ENCODE data around the gene INPP5E.

INPP5E gene

DNA sequence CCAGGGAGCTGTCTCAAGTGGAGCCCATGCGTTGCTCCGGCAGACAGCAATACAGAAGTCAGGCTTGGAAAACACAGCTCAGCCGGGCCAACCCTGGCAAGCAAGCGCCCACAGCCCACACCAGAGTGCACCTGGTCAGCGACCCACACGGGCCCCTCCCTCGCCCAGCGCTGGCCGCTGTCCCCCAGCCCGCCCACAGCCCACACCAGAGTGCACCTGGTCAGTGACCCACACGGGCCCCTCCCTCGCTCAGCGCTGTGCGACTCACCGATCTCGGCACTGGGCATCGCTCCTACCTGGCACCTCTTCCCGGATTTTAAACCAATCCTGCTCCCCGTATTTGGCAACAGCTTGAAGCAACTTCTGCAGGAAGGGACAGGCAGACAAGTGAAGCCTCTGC is 52.4 kb downstream of the INPP5E start:
- no peak for DNase-seq (ENCODE audit: low read depth in 2 of 2)

DNA sequence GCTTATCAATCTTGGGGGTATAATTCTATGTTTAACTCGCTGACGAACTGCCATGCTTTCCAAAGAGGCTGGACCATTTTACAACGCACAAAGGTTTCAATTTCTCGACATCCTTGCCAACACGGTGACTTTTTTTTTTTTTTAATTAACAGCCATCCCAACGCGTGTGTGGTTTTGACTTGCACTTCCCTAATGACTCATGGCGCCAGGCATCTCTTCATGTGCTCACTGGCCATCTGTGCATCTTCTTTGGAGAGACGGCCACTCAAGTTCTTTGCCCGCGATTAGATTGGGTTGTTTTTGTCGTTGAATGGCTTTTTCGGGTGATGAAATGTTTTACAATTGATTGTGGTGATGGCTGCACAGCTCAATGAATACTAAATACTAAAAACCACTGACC is 53.6 kb downstream of the INPP5E start:
- no peak for DNase-seq (ENCODE audit: low read depth in 2 of 2)

DNA sequence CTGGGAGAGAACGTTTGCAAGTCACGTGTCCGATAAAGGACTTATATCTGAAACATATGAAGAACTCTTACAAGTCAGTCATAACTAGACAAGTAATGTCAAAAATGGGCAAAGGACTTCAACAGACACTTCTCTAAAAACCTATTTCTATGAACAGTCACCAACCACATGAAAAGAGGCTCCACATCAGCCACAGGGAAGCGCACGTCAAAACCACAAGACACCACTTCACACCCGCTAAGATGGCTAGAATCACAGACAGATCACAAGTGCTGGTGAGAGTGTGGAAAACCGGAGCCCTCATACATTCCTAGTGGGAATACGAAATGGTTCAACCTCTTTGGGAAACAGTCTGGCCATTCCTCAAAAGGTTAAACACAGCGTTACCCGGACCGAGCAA is 54.6 kb downstream of the INPP5E start:
- DNase-seq (ENCODE audit: low read depth in 2 of 2) = no peak

DNA sequence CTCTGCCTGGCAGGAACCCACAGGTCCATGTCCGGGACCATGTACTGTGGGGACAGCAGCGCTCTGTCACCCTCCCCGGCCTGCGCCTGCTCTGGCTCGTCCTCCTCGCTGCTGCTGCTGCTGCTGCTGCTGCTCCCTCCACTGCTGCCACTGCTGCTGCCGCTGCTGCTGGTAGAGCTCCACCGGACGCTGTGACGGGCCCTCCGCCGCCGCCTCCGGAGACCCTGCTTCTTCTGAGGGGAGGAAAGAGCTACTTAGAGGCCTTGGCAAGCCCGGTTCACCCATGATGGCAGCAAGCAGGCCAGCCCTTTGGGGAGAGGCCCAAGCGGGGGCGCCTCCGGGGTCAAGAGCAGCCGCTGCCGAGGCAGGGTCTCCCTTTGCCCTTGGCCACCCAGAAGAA is 56.2 kb downstream of the INPP5E start:
- no peak for DNase-seq (ENCODE audit: low read depth in 2 of 2)

DNA sequence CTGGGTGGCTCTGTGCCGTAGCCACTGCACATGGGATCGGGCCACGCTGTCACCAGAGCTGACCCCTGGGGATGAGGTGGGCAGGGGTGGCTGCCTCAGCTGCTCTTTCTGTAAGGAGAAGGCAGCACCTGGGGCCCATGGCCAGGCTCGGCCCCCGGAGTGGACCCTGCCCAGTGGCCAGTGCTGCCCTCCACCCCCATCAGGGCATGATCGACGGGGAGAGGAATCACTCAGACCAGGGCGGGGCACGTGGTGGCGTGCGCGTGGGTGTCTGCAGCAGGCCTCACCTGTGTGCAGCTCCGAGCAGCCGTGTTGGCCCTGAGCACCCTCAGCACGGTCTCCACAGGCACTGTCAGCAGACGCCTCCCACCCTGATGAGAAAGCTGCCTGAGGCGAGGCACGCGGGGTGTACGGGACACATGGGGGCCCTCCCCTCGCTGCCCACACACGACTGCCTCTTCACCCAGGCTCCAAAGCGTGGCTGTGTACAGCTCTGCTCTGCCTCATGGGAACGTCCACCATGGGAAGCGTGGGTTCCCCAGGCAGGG is 57.6 kb downstream of the INPP5E start:
- no peak for DNase-seq (ENCODE audit: low read depth in 2 of 2)

DNA sequence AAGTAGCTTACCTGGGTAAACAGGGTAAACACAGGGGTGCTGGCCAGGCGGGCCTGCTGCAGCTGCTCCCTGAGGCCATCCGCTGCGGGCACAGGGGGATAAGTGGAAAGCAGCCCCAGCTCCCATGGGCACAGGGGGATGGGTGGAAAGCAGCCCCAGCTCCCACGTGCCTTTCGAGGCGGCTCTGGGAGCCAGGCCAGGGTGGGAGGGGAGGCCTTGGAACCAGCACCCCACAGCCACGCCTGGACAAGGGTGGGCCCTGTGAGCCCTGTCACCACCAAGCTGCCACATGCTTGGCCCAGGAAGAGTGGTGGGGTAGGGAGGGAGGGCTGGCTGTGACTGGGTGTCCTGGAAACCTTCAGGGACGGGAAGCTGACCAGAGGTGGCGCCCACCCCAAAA is 58.3 kb downstream of the INPP5E start:
- no peak for DNase-seq (ENCODE audit: low read depth in 2 of 2)

DNA sequence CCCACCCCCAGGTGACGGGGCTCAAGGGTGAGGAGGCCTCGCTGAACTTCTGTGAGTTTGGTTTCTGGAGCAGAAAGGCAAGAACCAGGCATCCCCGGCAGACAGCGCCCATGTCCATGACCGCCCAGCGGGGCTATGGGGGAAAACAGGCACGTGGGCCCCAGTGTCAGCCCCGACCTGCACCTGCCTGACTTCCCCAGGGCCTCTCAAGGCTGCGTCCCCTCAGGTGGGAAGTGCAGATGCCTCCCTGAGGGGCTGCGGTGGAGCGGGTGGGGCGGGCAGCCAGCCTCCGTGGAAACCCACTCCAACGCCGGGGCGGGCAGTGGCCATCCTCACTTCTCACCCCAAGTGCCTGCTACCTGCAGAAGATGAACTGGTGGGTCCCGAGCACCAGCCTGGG is 59.3 kb downstream of the INPP5E start:
- DNase-seq (ENCODE audit: low read depth in 2 of 2) = no peak

DNA sequence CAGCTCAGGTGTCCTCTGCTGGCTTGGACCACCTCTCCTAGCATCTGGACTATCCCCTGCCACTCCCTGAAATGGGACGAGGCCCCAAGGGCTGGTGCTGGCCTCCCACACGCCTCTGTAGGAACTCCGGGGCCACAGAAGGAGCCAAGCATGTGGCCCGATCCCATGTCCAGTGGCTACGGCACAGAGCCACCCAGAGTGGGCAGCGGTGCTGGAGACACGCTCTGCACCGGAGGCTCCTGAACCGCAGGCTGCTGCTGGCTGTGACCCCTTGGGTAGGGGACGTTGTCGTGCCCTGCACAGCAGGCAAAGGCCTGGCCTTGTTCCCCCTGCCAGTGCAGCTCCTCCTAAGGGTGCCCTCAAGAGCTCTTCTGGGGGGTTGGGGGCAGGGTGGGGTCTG is 59.8 kb downstream of the INPP5E start:
- DNase-seq (ENCODE audit: low read depth in 2 of 2) = no peak

DNA sequence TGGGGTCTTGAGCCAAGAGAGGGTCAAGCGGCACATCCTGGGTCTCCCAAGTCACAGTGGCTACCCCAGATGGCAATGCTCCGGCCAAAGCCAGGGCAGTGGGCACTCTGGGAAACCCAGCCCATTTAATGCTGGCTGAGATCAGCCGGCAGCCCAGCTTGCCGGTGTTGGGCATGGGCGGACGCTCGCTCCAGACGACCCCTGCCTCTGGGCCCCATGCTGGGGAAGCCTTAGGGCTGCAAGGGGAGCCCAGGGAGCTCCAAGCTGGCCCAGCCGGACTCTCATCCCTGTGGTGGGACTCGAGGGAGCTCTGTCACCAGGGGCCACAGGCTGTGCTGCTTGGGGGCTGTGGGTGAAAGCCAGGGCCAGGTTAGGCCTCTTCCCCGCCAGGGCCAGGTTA is 60.2 kb downstream of the INPP5E start:
- DNase-seq (ENCODE audit: low read depth in 2 of 2) = no peak

DNA sequence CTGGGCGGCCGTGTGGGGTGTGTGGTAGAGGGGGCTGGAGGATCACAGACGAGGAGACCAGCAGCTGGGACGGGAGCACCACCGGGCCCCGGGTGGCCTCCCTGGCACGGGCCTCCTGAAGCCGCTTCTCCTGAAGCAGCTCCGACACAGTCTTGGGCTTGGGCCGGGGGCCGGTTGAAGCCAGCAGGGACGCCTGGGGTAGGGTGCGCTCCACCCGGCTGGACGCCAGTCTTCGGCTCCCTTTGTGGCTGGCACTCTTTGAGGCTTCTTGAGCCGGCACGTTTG is 60.7 kb downstream of the INPP5E start:
- DNase-seq (ENCODE audit: low read depth in 2 of 2) = no peak

Measured in stimulated activated CD8-positive, alpha-beta memory T cell treated with anti-CD3 and anti-CD28 coated beads, Interleukin-2, amount 100 ng/mL, for 48 hours (primary cell).